Muscle of leg (tissue), 16 donors: ENCODE measurements around the gene ZNF853. TPM values are rescaled to one million over a fixed set of nuclear protein-coding genes. Genes with fewer than 3 reads are reported as not detected.
A peak's percentile ranks its signal among the peaks of the same experiment; 100 is the strongest.
"Not testable (repeated sequence)": the region's sequence is repeated elsewhere in the genome, so short reads cannot be mapped to it uniquely, and the experiment has no call there.

Experiments used
- DNase-seq: peaks from one replicate; pipeline ENCODE4 v3.0.0; 2013
- H3K27ac ChIP-seq: one replicate; pipeline ENCODE4 v1.5.1; 2013; ENCODE audit warnings: mild to moderate bottlenecking, low read length, control low read depth
- H3K27me3 ChIP-seq: one replicate; pipeline ENCODE4 v1.6.1; 2013; ENCODE audit warnings: low read length; ENCODE audit not compliant: control insufficient read depth, insufficient read depth
- H3K36me3 ChIP-seq: one replicate; pipeline ENCODE4 v1.6.1; 2013; ENCODE audit warnings: low read length; ENCODE audit not compliant: control insufficient read depth, insufficient read depth
- H3K4me1 ChIP-seq: one replicate; pipeline ENCODE4 v1.6.1; 2013; ENCODE audit warnings: low read length; ENCODE audit not compliant: control insufficient read depth, insufficient read depth
- H3K4me3 ChIP-seq: one replicate; pipeline ENCODE4 v1.5.1; 2013; ENCODE audit warnings: low read length, control low read depth
- H3K9me3 ChIP-seq: replicated peaks from 2 replicates; pipeline ENCODE4 v1.6.1; 2013; ENCODE audit warnings: low read depth, low read length; ENCODE audit not compliant: control insufficient read depth
- WGBS: methylation state at CpG from one replicate; pipeline ENCODE4 v1.1.5; 2013; ENCODE audit warnings: missing lambda C conversion rate; ENCODE audit not compliant: insufficient coverage; 5-methylcytosine and 5-hydroxymethylcytosine counted together
- long read RNA-seq, 11 donors: transcript quantifications; one replicate each; lab custom pipeline, GENCODE V29; 2026
- polyA plus RNA-seq, 8 donors: library from polyadenylated mRNA; unstranded; fragments of 120-200 nt; gene quantifications; one replicate each; pipeline versions ENCODE4 v1.2.1 to v1.2.3, GENCODE V29; 2013; ENCODE audit warnings: inconsistent platforms in 1 of 8, low replicate concordance in 1 of 8; ENCODE audit not compliant: insufficient read length in 8 of 8, insufficient read depth in 1 of 8
- total RNA-seq: library from RNA; stranded (reverse); fragments of 120-200 nt; gene quantifications from one replicate; pipeline ENCODE4 v1.2.4, GENCODE V29; 2013

Gene ZNF853
- total RNA-seq, result 7.2 TPM
- 10 to 100 TPM; 13.6 to 16.9 (median 15.0) TPM for polyA plus RNA-seq
- long read RNA-seq, donor 1, partial matches to known transcripts, result 0 of 1 reads
- long read RNA-seq, donor 1, other reads (novel, unspliced or antisense), result 0 of 1 reads
- long read RNA-seq, donor 2, result 0 reads
- long read RNA-seq, donor 3, transcript ZNF853-201 (3 exons, 3,857 nt), result major isoform, 10 of 10 reads
- long read RNA-seq, donor 3, partial matches to known transcripts, result 0 of 10 reads
- long read RNA-seq, donor 3, other reads (novel, unspliced or antisense), result 0 of 10 reads
- long read RNA-seq, donor 4, partial matches to known transcripts, result 0 of 10 reads
- long read RNA-seq, donor 4, other reads (novel, unspliced or antisense), result 6 of 10 reads
- long read RNA-seq, donor 5, transcript ZNF853-201 (3 exons, 3,857 nt), result major isoform, 6 of 16 reads
- long read RNA-seq, donor 5, partial matches to known transcripts, result 0 of 16 reads
- long read RNA-seq, donor 5, other reads (novel, unspliced or antisense), result 10 of 16 reads
- long read RNA-seq, donor 6, transcript ZNF853-201 (3 exons, 3,857 nt), result major isoform, 7 of 19 reads
- long read RNA-seq, donor 6, partial matches to known transcripts, result 5 of 19 reads
- long read RNA-seq, donor 6, other reads (novel, unspliced or antisense), result 7 of 19 reads
- long read RNA-seq, donor 7, partial matches to known transcripts, result 15 of 25 reads
- long read RNA-seq, donor 7, other reads (novel, unspliced or antisense), result 6 of 25 reads
- long read RNA-seq, donor 8, result 0 reads
- long read RNA-seq, donor 9, transcript ZNF853-201 (3 exons, 3,857 nt), result major isoform, 5 of 5 reads
- long read RNA-seq, donor 9, partial matches to known transcripts, result 0 of 5 reads
- long read RNA-seq, donor 9, other reads (novel, unspliced or antisense), result 0 of 5 reads
- long read RNA-seq, donor 10, partial matches to known transcripts, result 0 of 2 reads
- long read RNA-seq, donor 10, other reads (novel, unspliced or antisense), result 0 of 2 reads
- long read RNA-seq, donor 11, partial matches to known transcripts, result 5 of 9 reads
- long read RNA-seq, donor 11, other reads (novel, unspliced or antisense), result 0 of 9 reads

- under 1% methylated on average over 76 of the region's 91 CpGs for WGBS
- Histone ChIP-seq H3K9me3 (no peaks in the 10 kb centered on the region), H3K36me3 (peaks cover 12% of the 10 kb centered on the region), H3K27me3 (peaks cover 2% of the 10 kb centered on the region), H3K27ac (no peak within 1 kb of the TSS), H3K4me3 (peak within 1 kb of the TSS; percentile 73), H3K4me1 (peaks cover 12% of the 10 kb centered on the region)
- peak; percentile 45 for DNase-seq
Observed at GRCh38 chr7:6614953-6615722, at the start of gene ZNF853. Gene ZNF853 (plus strand): TSS chr7:6615610. CDS start chr7:6616175, 565 bp downstream.

- 90% methylated on average over 4 of the region's 4 CpGs for WGBS
- Histone ChIP-seq H3K27ac (no peak overlapping the region), H3K36me3 (no peaks in the 10 kb centered on the region), H3K27me3 (peaks cover 2% of the 10 kb centered on the region), H3K4me1 (no peaks in the 10 kb centered on the region), H3K4me3 (no peak overlapping the region), H3K9me3 (no peaks in the 10 kb centered on the region)
- no peak for DNase-seq
Observed at GRCh38 chr7:6565655-6566054, 49.8 kb upstream of the ZNF853 start.

- Histone ChIP-seq H3K4me1 (no peaks in the 10 kb centered on the region), H3K9me3 (no peaks in the 10 kb centered on the region), H3K27ac (no peak overlapping the region), H3K36me3 (no peaks in the 10 kb centered on the region), H3K4me3 (no peak overlapping the region), H3K27me3 (peaks cover 2% of the 10 kb centered on the region)
- no peak for DNase-seq
- WGBS, result 71% methylated on average over 2 of the region's 3 CpGs
Observed at GRCh38 chr7:6567886-6568285, 47.5 kb upstream of the ZNF853 start.

GRCh38 chr7:6571160-6571779 is 44.1 kb upstream of the ZNF853 start:
- H3K36me3 ChIP-seq, result no peaks in the 10 kb centered on the region
- no peak for DNase-seq
- 54% methylated on average over 2 of the region's 7 CpGs for WGBS
- no peaks in the 10 kb centered on the region for H3K27me3 ChIP-seq
- no peaks in the 10 kb centered on the region for H3K9me3 ChIP-seq
- peaks cover 2% of the 10 kb centered on the region for H3K4me1 ChIP-seq
- no peak overlapping the region for H3K27ac ChIP-seq
- H3K4me3 ChIP-seq, result no peak overlapping the region

- Histone ChIP-seq H3K4me1 (peaks cover 14% of the 10 kb centered on the region), H3K36me3 (peaks cover 8% of the 10 kb centered on the region), H3K9me3 (no peaks in the 10 kb centered on the region), H3K4me3 (no peak overlapping the region), H3K27me3 (no peaks in the 10 kb centered on the region), H3K27ac (no peak overlapping the region)
- 60% methylated on average over 3 of the region's 9 CpGs for WGBS
- DNase-seq, result no peak
Observed at GRCh38 chr7:6575281-6576023, 40.0 kb upstream of the ZNF853 start.

- H3K27me3 ChIP-seq, result no peaks in the 10 kb centered on the region
- DNase-seq, result no peak
- H3K36me3 ChIP-seq, result peaks cover 16% of the 10 kb centered on the region
- WGBS, result 81% methylated on average over 8 of the region's 14 CpGs
- peaks cover 14% of the 10 kb centered on the region for H3K4me1 ChIP-seq
- H3K27ac ChIP-seq, result no peak overlapping the region
- peak overlapping the region; percentile 74 for H3K4me3 ChIP-seq
- H3K9me3 ChIP-seq, result no peaks in the 10 kb centered on the region
Observed at GRCh38 chr7:6576024-6576866, 39.2 kb upstream of the ZNF853 start.

GRCh38 chr7:6576867-6577368 is 38.5 kb upstream of the ZNF853 start:
- DNase-seq, result peak; percentile 30
- WGBS, result 0% methylated on average over 7 of the region's 14 CpGs
- not testable (repeated sequence) for H3K9me3 ChIP-seq, H3K27me3 ChIP-seq
- peaks cover 22% of the 10 kb centered on the region for H3K36me3 ChIP-seq
- peaks cover 14% of the 10 kb centered on the region for H3K4me1 ChIP-seq
- peak overlapping the region; percentile 96 for H3K27ac ChIP-seq
- H3K4me3 ChIP-seq, result peak overlapping the region; percentile 74

- peak within 1 kb of the TSS; percentile 74 for H3K4me3 ChIP-seq
- peak; percentile 97 for DNase-seq
- H3K36me3 ChIP-seq, result peaks cover 25% of the 10 kb centered on the region
- no peaks in the 10 kb centered on the region for H3K27me3 ChIP-seq
- 0% methylated on average over 23 of the region's 51 CpGs for WGBS
- H3K9me3 ChIP-seq, result no peaks in the 10 kb centered on the region
- H3K27ac ChIP-seq, result peak within 1 kb of the TSS; percentile 96
- peaks cover 14% of the 10 kb centered on the region for H3K4me1 ChIP-seq
Observed at GRCh38 chr7:6577369-6578113, 37.9 kb upstream of the ZNF853 start, which contains the start of gene ZDHHC4. Gene ZDHHC4 (plus strand): TSS chr7:6577454. CDS start chr7:6580562, 3,108 bp downstream.
